Fibroblast of peridontal ligament (primary cell): ENCODE measurements around the gene GAR1.
"Not testable (repeated sequence)": the region's sequence is repeated elsewhere in the genome, so short reads cannot be mapped to it uniquely, and the experiment has no call there.

Experiments used
- DNase-seq: peaks from one replicate; pipeline ENCODE4 v3.0.0-alpha.2; 2010; ENCODE audit errors: extremely low read depth

Gene GAR1

GRCh38 chr4:109815151-109816081 lies at the start of gene GAR1:
Gene GAR1 (plus strand): TSS chr4:109815762. CDS start chr4:109816165, 403 bp downstream.
- peak; percentile 90 for DNase-seq

- DNase-seq = not testable (repeated sequence)
These were observed 33.5 kb upstream of the GAR1 start for GRCh38 chr4:109782092-109782491.

- no peak for DNase-seq
These were observed 28.7 kb upstream of the GAR1 start for GRCh38 chr4:109786846-109787245.

- no peak for DNase-seq
These were observed 27.8 kb upstream of the GAR1 start for GRCh38 chr4:109787807-109788206.

GRCh38 chr4:109795059-109795458 lies 20.5 kb upstream of the GAR1 start:
- DNase-seq = no peak

GRCh38 chr4:109798866-109799265 lies 16.7 kb upstream of the GAR1 start:
- no peak for DNase-seq

GRCh38 chr4:109801099-109801789 lies 14.3 kb upstream of the GAR1 start:
- no peak for DNase-seq

GRCh38 chr4:109801895-109802319 lies 13.7 kb upstream of the GAR1 start, which contains the start of gene CFI:
Gene CFI (minus strand): TSS chr4:109801999. CDS start chr4:109801971, 28 bp downstream.
- DNase-seq = peak; percentile 81

- DNase-seq = peak; percentile 50
These were observed 11.5 kb upstream of the GAR1 start for GRCh38 chr4:109803924-109804571.

GRCh38 chr4:109809655-109810054 lies 5.9 kb upstream of the GAR1 start:
- no peak for DNase-seq

GRCh38 chr4:109810552-109811387 lies 4.8 kb upstream of the GAR1 start:
- no peak for DNase-seq

GRCh38 chr4:109811707-109812106 lies 3.9 kb upstream of the GAR1 start:
- DNase-seq = peak; percentile 10

- DNase-seq = no peak
These were observed 500 bp downstream of the GAR1 start for GRCh38 chr4:109816082-109816442.

GRCh38 chr4:109816894-109817293 lies 1.3 kb downstream of the GAR1 start:
- no peak for DNase-seq

- no peak for DNase-seq
These were observed 2.7 kb downstream of the GAR1 start for GRCh38 chr4:109818268-109818667.

- peak; percentile 9 for DNase-seq
These were observed 5.0 kb downstream of the GAR1 start for GRCh38 chr4:109820563-109820962.

GRCh38 chr4:109821185-109821584 lies 5.6 kb downstream of the GAR1 start:
- DNase-seq = no peak

GRCh38 chr4:109826719-109827118 lies 11.2 kb downstream of the GAR1 start:
- peak; percentile 59 for DNase-seq

- DNase-seq = no peak
These were observed 12.1 kb downstream of the GAR1 start, which contains the start of gene RRH for GRCh38 chr4:109827672-109828071. Gene RRH (plus strand): TSS chr4:109827972. CDS start chr4:109828028, 56 bp downstream.

GRCh38 chr4:109833756-109834155 lies 18.2 kb downstream of the GAR1 start:
- no peak for DNase-seq

GRCh38 chr4:109836985-109837384 lies 21.4 kb downstream of the GAR1 start:
- DNase-seq = no peak
